HepG2 (cell line): ENCODE measurements around the gene MYO19. TPM values are rescaled to one million over a fixed set of nuclear protein-coding genes. Genes with fewer than 3 reads are reported as not detected.
A peak's percentile ranks its signal among the peaks of the same experiment; 100 is the strongest.

ENCODE experiments used
- ATAC-seq: fragments of 200-7000 bp; cut with Tn5 transposase; 3 replicates; pipeline ENCODE4 v1.9.1; 2020; ENCODE audit warnings: mild to moderate bottlenecking, moderate library complexity
- BruUV-seq: library from RNA; stranded (reverse); fragments of 400-500 nt; replicated peaks from 2 replicates; lab custom pipeline; 2021; lab: Mats Ljungman, UMichigan
- CTCF ChIA-PET: fragments of 300-600 bp; formaldehyde crosslinking; extraction: SDS; loops from one replicate; lab custom pipeline; 2021; ENCODE audit warnings: low total read pairs, inconsistent platforms, low intra/inter-chr PET ratio; lab: Yijun Ruan, JAX
- POLR2A ChIA-PET: fragments of 350-600 bp; sonication (Branson Sonifier 250); formaldehyde crosslinking; loops from one replicate; lab custom pipeline; 2020; ENCODE audit warnings: antibody characterized with exemption, inconsistent platforms; lab: Yijun Ruan, JAX
- DNase-seq: peaks from one replicate; pipeline ENCODE4 v3.0.0-alpha.2; 2015; ENCODE audit warnings: low spot score
- FAIRE-seq: peaks from 3 replicates; lab custom pipeline; 2011; peaks lifted over from hg19 to GRCh38; lab: Jason Lieb, UNC
- H2AFZ ChIP-seq: one replicate; pipeline ENCODE4 v1.6.1; 2011; ENCODE audit warnings: low read length, inconsistent platforms
- H3K27ac ChIP-seq: fragments of 300-600 bp; 3 replicates; pipeline ENCODE4 v1.8.0; 2011; ENCODE audit warnings: mixed run types, mild to moderate bottlenecking, mixed read lengths, low read length, inconsistent platforms; ENCODE audit not compliant: insufficient read depth; ENCODE audit errors: extremely low read length
- H3K27me3 ChIP-seq, 2 experiments: fragments of 200-600 bp in 1 of 2; 2 replicates in 1 of 2; 3 replicates in 1 of 2; pipeline versions ENCODE4 v1.6.0 to v1.8.0; 2011; ENCODE audit warnings: low read length in 2 of 2, mild to moderate bottlenecking in 2 of 2, moderate library complexity in 2 of 2, inconsistent platforms in 1 of 2; ENCODE audit not compliant: insufficient read depth in 2 of 2, control insufficient read depth in 1 of 2
- H3K36me3 ChIP-seq, 2 experiments: fragments of 200-600 bp in 1 of 2; replicated peaks in 1 of 2; 2 replicates in 1 of 2; 3 replicates in 1 of 2; pipeline versions ENCODE4 v1.5.1 to v1.8.0; 2011; ENCODE audit warnings: low read length in 2 of 2, inconsistent platforms in 1 of 2; ENCODE audit not compliant: insufficient read depth in 2 of 2, control insufficient read depth in 1 of 2
- H3K4me1 ChIP-seq: 2 replicates; pipeline ENCODE4 v1.5.1; 2012; ENCODE audit warnings: low read length, inconsistent platforms; ENCODE audit not compliant: insufficient read depth
- H3K4me2 ChIP-seq: 2 replicates; pipeline ENCODE4 v1.6.0; 2011; ENCODE audit warnings: low read depth, low read length, inconsistent platforms
- H3K4me3 ChIP-seq, 3 experiments: fragments of 200-600 bp in 1 of 3; sonication (generic), shearing (Covaris generic) in 1 of 3; replicated peaks in 1 of 3; 2 replicates each; pipeline ENCODE4 v1.5.1; 2011 to 2016; ENCODE audit warnings: low read length in 3 of 3, inconsistent platforms in 2 of 3, low read depth in 2 of 3, mild to moderate bottlenecking in 2 of 3, control low read depth in 1 of 3, mixed read lengths in 1 of 3; ENCODE audit not compliant: insufficient read depth in 1 of 3
- H3K79me2 ChIP-seq: one replicate; pipeline ENCODE4 v1.6.1; 2011; ENCODE audit warnings: low read length, inconsistent platforms; ENCODE audit not compliant: insufficient read depth
- H3K9ac ChIP-seq: 2 replicates; pipeline ENCODE4 v1.6.0; 2011; ENCODE audit warnings: mild to moderate bottlenecking, low read depth, low read length, inconsistent platforms; ENCODE audit not compliant: insufficient read depth
- H3K9me3 ChIP-seq: 2 replicates; pipeline ENCODE4 v1.5.1; 2012; ENCODE audit warnings: mild to moderate bottlenecking, low read length
- H4K20me1 ChIP-seq: 2 replicates; pipeline ENCODE4 v1.6.0; 2011; ENCODE audit warnings: inconsistent platforms, mild to moderate bottlenecking, low read length, moderate library complexity; ENCODE audit not compliant: insufficient read depth
- GFI1 ChIP-seq: sonication (generic); formaldehyde crosslinking; IDR thresholded peaks from 2 replicates; pipeline ENCODE4 v1.5.0; 2020; ENCODE audit warnings: missing genetic modification reagents, mild to moderate bottlenecking, borderline replicate concordance
- MAFG ChIP-seq: sonication (generic); formaldehyde crosslinking; IDR thresholded peaks from 2 replicates; pipeline ENCODE4 v1.5.1; 2020; ENCODE audit warnings: mild to moderate bottlenecking, missing genetic modification reagents
- MEIS2 ChIP-seq: sonication (generic); formaldehyde crosslinking; IDR thresholded peaks from 2 replicates; pipeline ENCODE4 v1.9.0; 2021; ENCODE audit warnings: mild to moderate bottlenecking, missing genetic modification reagents
- NFE2L1 ChIP-seq: sonication (generic); formaldehyde crosslinking; IDR thresholded peaks from 2 replicates; pipeline ENCODE4 v1.4.0; 2020; ENCODE audit warnings: missing genetic modification reagents, mild to moderate bottlenecking, borderline replicate concordance
- PAF1 ChIP-seq: IDR thresholded peaks from 2 replicates; pipeline ENCODE4 v1.6.1; 2016; ENCODE audit warnings: missing genetic modification reagents, missing compliant biosample characterization
- SNAPC2 ChIP-seq: sonication (generic); formaldehyde crosslinking; IDR thresholded peaks from 2 replicates; pipeline ENCODE4 v1.8.1; 2022; ENCODE audit warnings: mild to moderate bottlenecking, missing genetic modification reagents
- SRY ChIP-seq: sonication (generic); formaldehyde crosslinking; IDR thresholded peaks from 2 replicates; pipeline ENCODE4 v1.8.0; 2022; ENCODE audit warnings: mild to moderate bottlenecking, missing genetic modification reagents
- ZBTB1 ChIP-seq: sonication (generic); formaldehyde crosslinking; IDR thresholded peaks from 2 replicates; pipeline ENCODE4 v1.4.0; 2020; ENCODE audit warnings: missing genetic modification reagents, borderline replicate concordance
- ZFP82 ChIP-seq: sonication (generic); formaldehyde crosslinking; IDR thresholded peaks from 2 replicates; pipeline ENCODE4 v1.5.1; 2020; ENCODE audit warnings: mild to moderate bottlenecking, missing genetic modification reagents, borderline replicate concordance
- ZNF263 ChIP-seq: sonication (generic); formaldehyde crosslinking; IDR thresholded peaks from 2 replicates; pipeline ENCODE4 v1.4.0; 2020; ENCODE audit warnings: missing genetic modification reagents
- ZNF333 ChIP-seq: sonication (generic); formaldehyde crosslinking; IDR thresholded peaks from 2 replicates; pipeline ENCODE4 v1.4.0; 2020; ENCODE audit warnings: mild to moderate bottlenecking, missing genetic modification reagents, borderline replicate concordance
- ZNF510 ChIP-seq: sonication (generic); formaldehyde crosslinking; IDR thresholded peaks from 2 replicates; pipeline ENCODE4 v1.4.0; 2020; ENCODE audit warnings: low read depth, mild to moderate bottlenecking, missing genetic modification reagents
- ZNF513 ChIP-seq: sonication (generic); formaldehyde crosslinking; conservative IDR thresholded peaks from 2 replicates; pipeline ENCODE4 v1.5.0; 2020; ENCODE audit warnings: missing genetic modification reagents
- ZNF556 ChIP-seq: sonication (generic); formaldehyde crosslinking; IDR thresholded peaks from 2 replicates; pipeline ENCODE4 v1.4.0; 2020; ENCODE audit warnings: mild to moderate bottlenecking, missing genetic modification reagents, borderline replicate concordance
- ZNF558 ChIP-seq: sonication (generic); formaldehyde crosslinking; IDR thresholded peaks from 2 replicates; pipeline ENCODE4 v1.9.0; 2022; ENCODE audit warnings: mild to moderate bottlenecking, missing genetic modification reagents, borderline replicate concordance
- ZNF644 ChIP-seq: IDR thresholded peaks from 2 replicates; pipeline ENCODE4 v1.6.1; 2016; ENCODE audit warnings: low read depth
- ZNF883 ChIP-seq: sonication (generic); formaldehyde crosslinking; IDR thresholded peaks from 2 replicates; pipeline ENCODE4 v1.5.1; 2020; ENCODE audit warnings: mild to moderate bottlenecking, missing genetic modification reagents; ENCODE audit errors: not compliant biosample characterization
- WGBS: methylation state at CpG from one replicate; pipeline ENCODE4 v1.1.6; 2017; ENCODE audit warnings: low lambda C conversion rate; 5-methylcytosine and 5-hydroxymethylcytosine counted together
- in situ Hi-C: cut with HindIII; loops from 2 replicates; pipeline ENCODE4 v1.10.0; 2017; ENCODE audit warnings: low pct_unique_long_range_greater_than_20kb; ENCODE audit not compliant: extremely low pct_ligation_motif_present
- intact Hi-C: fragments of 100-400 bp; cut with micrococcal nuclease; formaldehyde crosslinking; loops from one replicate; pipeline ENCODE4 v1.10.0; 2022; ENCODE audit not compliant: unreplicated experiment
- polyA plus RNA-seq, 8 experiments: library from polyadenylated mRNA; depleted of rRNA in 3 of 8; stranded (reverse) in 7 of 8; unstranded in 1 of 8; fragments of >200 nt; fragmentation: Illumina TruSeq in 4 of 8; extraction: Trizol in 4 of 8; gene quantifications; 2 replicates each; pipeline versions ENCODE4 v1.2.1 to v1.2.3, GENCODE V29; 2011 to 2016; ENCODE audit warnings: low read depth in 4 of 8, missing spikeins in 1 of 8, mixed read lengths in 1 of 8; ENCODE audit not compliant: insufficient read depth in 1 of 8
- total RNA-seq, 5 experiments: library from RNA; depleted of rRNA; stranded (reverse); fragments of >200 nt; fragmentation: Illumina TruSeq; extraction: Trizol; gene quantifications; 2 replicates each; pipeline ENCODE4 v1.2.3, GENCODE V29; 2016; ENCODE audit warnings: low read depth in 1 of 5

MYO19 gene
- total and polyA plus RNA-seq, 2 of the 13 experiments (the other 11 are each of a cell fraction or from before 2014, with no cell fraction given): 75.7 to 82.3 TPM

DNA sequence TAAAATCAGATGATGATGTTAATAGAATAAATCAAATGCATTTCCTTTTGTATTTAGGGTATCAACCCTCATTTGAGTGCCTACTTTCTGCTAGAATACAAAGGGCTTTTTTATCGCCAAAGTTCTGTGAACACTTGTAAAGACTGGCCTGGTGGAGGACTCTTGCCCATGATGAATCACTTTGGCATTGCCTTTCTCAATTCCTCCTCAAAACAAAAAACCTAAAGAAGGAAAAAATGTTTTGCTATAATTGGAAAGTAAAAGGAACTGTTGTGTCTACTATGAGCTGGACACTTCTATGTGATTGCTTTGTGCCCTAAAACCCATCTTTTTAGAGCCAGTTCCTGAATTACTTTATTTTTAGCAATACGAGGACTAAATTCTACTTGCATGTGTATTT, 44.0 kb upstream of the MYO19 start:
- in situ Hi-C loops: no loop called here
- peaks cover 15% of the 10 kb centered on the region for H3K79me2 ChIP-seq
- no peaks in the 10 kb centered on the region for H3K9me3 ChIP-seq
- peaks cover 4% of the 10 kb centered on the region; the same call in 1 of the 2 replicates for H4K20me1 ChIP-seq
- H3K36me3 ChIP-seq: peaks cover 21 to 64% of the 10 kb centered on the region in 2 experiments
- intact Hi-C loops: no loop called here
- no peak overlapping the region for H3K4me2 ChIP-seq
- H2AFZ ChIP-seq: no peak overlapping the region
- CTCF ChIA-PET: no interaction called here
- H3K27ac ChIP-seq: no peak overlapping the region
- 96% methylated on average over 2 of the region's 2 CpGs for WGBS
- no peak for TF ChIP-seq ZNF644 (CRISPR knock-in tag)
- TF ChIP-seq ZNF883 (CRISPR knock-in tag): no peak
- TF ChIP-seq ZBTB1 (CRISPR knock-in tag): no peak
- TF ChIP-seq GFI1 (CRISPR knock-in tag): no peak
- no peak for TF ChIP-seq ZFP82 (CRISPR knock-in tag)
- TF ChIP-seq ZNF556 (CRISPR knock-in tag): no peak
- no peak for TF ChIP-seq SNAPC2
- no peak for TF ChIP-seq MEIS2 (CRISPR knock-in tag)
- no peak for TF ChIP-seq NFE2L1 (CRISPR knock-in tag)
- TF ChIP-seq ZNF510 (CRISPR knock-in tag): no peak
- no peak for TF ChIP-seq ZNF558 (CRISPR knock-in tag)
- no peak for TF ChIP-seq ZNF333
- no peak for TF ChIP-seq ZNF263 (CRISPR knock-in tag)
- TF ChIP-seq ZNF513: no peak
- TF ChIP-seq PAF1 (CRISPR knock-in tag): no peak
- TF ChIP-seq MAFG (CRISPR knock-in tag): no peak
- TF ChIP-seq SRY (CRISPR knock-in tag): no peak
- TF ChIP-seq, all 625 proteins: peak for 0
- ATAC-seq: no peak
- H3K27me3 ChIP-seq: no peaks in the 10 kb centered on the region
- no peak overlapping the region for H3K4me3 ChIP-seq
- no peak for DNase-seq
- no peak for FAIRE-seq
- POLR2A ChIA-PET: no interaction called here
- peaks cover 7% of the 10 kb centered on the region; the same call in 1 of the 2 replicates for H3K4me1 ChIP-seq
- TSS peak; percentile 32 for BruUV-seq
- no peak overlapping the region for H3K9ac ChIP-seq
